Left ventricle myocardium inferior (tissue), 1 donor: Measurements from ENCODE around the gene SEC61A1. TPM values are rescaled to one million over a fixed set of nuclear protein-coding genes. Genes with fewer than 3 reads are reported as not detected.

ENCODE experiments used
- DNase-seq: peaks from one replicate; pipeline ENCODE4 v3.0.0-alpha.2; 2020
- H3K27ac ChIP-seq: fragments of 200-600 bp; replicated peaks from 2 replicates; pipeline ENCODE4 v1.8.0; 2021
- H3K27me3 ChIP-seq: fragments of 200-600 bp; 2 replicates; pipeline ENCODE4 v1.8.0; 2021; ENCODE audit warnings: low read depth
- H3K36me3 ChIP-seq: fragments of 200-600 bp; 2 replicates; pipeline ENCODE4 v1.8.0; 2021
- H3K4me1 ChIP-seq: fragments of 200-600 bp; 2 replicates; pipeline ENCODE4 v1.8.0; 2021
- H3K4me3 ChIP-seq: fragments of 200-600 bp; 2 replicates; pipeline ENCODE4 v1.8.0; 2021; ENCODE audit warnings: mild to moderate bottlenecking, moderate library complexity
- H3K9me3 ChIP-seq: fragments of 200-600 bp; replicated peaks from 2 replicates; pipeline ENCODE4 v1.8.0; 2021
- intact Hi-C: fragments of 100-400 bp; cut with micrococcal nuclease; formaldehyde crosslinking; loops from one replicate; pipeline ENCODE4 v1.11.0; 2022
- total RNA-seq: library from RNA; stranded (reverse); fragmentation: NEBNext Ultra II Directional; extraction: Animal tissue kit (Norgen Biotek cat#: 25700); gene quantifications from one replicate; pipeline ENCODE4 v1.2.1, GENCODE V29; 2021
- TF ChIP-seq, protein P1 (sequence below): fragments of 200-600 bp; IDR thresholded peaks from 2 replicates; pipeline ENCODE4 v1.8.0; 2021; ENCODE audit warnings: antibody characterized with exemption, mild to moderate bottlenecking, borderline replicate concordance
- donor health status: DM: no; HTN: yes; CAD: no; lungs with severe emphysema.

The SEC61A1 gene
- total RNA-seq, 1 donor from 2014 or later, result 65.8 TPM

DNA sequence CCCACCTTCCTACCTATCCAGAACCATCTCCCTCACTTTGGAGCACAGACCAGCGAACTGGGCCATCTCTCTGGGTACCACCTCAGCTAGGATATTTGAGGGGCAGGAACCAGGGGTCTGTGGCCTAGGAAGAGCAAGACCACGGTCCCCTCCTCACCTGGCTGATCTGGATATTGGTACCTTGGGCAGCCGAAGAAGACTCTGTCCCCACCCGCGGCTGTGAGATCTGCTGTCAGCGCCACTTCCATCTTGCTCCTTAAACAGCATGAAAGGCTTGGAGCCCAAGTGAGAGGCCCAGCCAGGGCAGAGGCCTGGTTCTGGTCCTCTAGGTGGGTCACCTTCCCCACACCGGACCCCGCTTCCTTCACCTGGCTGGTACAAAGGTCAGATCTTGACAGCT, 26.6 kb downstream of the SEC61A1 start:
- intact Hi-C loops, result no loop called here
- Histone ChIP-seq H3K4me3 (no peak overlapping the region), H3K36me3 (peaks cover 11% of the 10 kb centered on the region), H3K9me3 (no peaks in the 10 kb centered on the region), H3K4me1 (peaks cover 84% of the 10 kb centered on the region), H3K27me3 (no peaks in the 10 kb centered on the region), H3K27ac (no peak overlapping the region)
- DNase-seq, result no peak
- TF ChIP-seq, protein P1, sequence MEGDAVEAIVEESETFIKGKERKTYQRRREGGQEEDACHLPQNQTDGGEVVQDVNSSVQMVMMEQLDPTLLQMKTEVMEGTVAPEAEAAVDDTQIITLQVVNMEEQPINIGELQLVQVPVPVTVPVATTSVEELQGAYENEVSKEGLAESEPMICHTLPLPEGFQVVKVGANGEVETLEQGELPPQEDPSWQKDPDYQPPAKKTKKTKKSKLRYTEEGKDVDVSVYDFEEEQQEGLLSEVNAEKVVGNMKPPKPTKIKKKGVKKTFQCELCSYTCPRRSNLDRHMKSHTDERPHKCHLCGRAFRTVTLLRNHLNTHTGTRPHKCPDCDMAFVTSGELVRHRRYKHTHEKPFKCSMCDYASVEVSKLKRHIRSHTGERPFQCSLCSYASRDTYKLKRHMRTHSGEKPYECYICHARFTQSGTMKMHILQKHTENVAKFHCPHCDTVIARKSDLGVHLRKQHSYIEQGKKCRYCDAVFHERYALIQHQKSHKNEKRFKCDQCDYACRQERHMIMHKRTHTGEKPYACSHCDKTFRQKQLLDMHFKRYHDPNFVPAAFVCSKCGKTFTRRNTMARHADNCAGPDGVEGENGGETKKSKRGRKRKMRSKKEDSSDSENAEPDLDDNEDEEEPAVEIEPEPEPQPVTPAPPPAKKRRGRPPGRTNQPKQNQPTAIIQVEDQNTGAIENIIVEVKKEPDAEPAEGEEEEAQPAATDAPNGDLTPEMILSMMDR, result no peak

DNA sequence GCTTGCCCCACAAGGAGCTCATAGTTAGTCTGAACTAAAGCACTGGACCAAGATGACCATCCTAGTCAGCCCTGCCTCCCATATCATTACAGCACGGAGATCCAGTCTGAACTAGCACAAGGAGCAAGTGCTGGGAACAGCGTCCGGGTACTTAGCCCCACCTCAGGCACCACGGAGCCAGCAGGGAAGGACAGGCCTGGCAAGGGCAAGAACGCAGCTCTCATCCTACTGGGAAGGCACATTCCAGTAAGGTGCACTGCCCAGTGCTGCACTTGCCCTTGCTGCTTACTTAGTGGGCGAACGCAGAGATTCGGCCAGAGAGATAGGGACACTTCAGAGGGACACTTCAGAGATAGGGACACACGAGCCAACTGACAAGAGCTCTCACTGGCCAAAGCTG, 27.6 kb downstream of the SEC61A1 start:
- intact Hi-C loops, result no loop called here
- H3K4me1 ChIP-seq, result peaks cover 87% of the 10 kb centered on the region
- TF ChIP-seq, protein P1, result no peak
- DNase-seq, result no peak
- no peaks in the 10 kb centered on the region for H3K27me3 ChIP-seq
- H3K27ac ChIP-seq, result peak overlapping the region; percentile 37
- no peaks in the 10 kb centered on the region for H3K9me3 ChIP-seq
- H3K36me3 ChIP-seq, result peaks cover 11% of the 10 kb centered on the region
- no peak overlapping the region for H3K4me3 ChIP-seq

DNA sequence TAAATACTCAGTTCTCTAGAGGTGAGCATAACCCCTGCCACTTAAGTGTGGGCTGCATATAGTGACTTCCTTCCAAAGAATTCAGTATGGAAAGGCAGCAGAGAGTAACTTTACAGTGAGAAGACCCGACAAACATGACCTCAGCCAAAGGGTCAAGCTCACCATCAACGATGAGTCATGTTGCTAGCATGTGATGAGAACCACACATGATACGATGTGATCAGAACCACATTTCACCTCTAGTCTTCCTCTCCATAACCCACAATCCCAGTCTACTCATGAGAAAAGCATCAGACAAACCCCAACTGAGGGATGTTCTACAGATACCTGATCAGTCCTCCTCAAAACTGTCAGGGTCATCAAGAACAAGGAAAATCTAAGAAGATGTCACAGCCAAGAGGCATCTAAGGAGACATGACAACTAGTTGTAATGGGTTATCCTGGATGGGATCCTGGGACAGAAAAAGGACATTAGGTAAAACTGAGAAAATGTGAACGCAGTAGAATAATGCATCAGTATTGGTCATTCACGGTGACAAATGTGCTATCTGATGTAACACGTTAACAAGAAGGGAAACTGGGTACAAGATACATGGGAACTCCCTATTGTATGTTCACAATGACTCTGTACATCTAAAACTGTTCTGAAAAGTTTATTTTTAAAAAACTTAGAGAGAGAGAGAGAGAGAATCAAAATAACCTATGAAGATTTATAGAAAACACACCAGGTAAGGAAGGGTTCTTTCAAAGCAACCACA, 28.3 kb downstream of the SEC61A1 start:
- peak overlapping the region; percentile 37 for H3K27ac ChIP-seq
- DNase-seq, result no peak
- no peaks in the 10 kb centered on the region for H3K27me3 ChIP-seq
- no peak overlapping the region for H3K4me3 ChIP-seq
- H3K36me3 ChIP-seq, result peaks cover 11% of the 10 kb centered on the region
- peaks cover 87% of the 10 kb centered on the region for H3K4me1 ChIP-seq
- intact Hi-C loops, result no loop called here
- H3K9me3 ChIP-seq, result no peaks in the 10 kb centered on the region
- TF ChIP-seq, protein P1, result no peak

DNA sequence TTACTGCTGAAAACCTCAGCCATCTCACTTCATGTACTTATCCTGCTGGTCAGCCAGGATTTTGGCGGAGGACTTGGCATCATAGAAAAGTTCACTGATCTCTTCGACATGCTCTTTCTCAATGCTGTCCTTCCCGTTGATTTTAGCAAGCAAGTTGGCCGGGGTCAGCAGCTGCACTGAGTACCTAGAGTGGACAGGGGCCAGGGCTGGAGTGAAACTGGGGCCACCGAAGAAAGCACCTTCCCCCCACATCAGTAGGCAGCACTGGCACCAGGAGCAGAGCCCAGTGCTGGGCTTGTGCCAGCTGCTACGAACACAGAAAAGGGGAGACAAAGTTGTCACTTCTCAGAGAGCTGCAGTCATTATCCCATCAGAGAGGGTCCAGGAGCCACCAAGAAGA, 29.0 kb downstream of the SEC61A1 start:
- Histone ChIP-seq H3K27ac (peak overlapping the region; percentile 6), H3K4me1 (peaks cover 88% of the 10 kb centered on the region), H3K27me3 (no peaks in the 10 kb centered on the region), H3K36me3 (peaks cover 11% of the 10 kb centered on the region), H3K4me3 (no peak overlapping the region), H3K9me3 (no peaks in the 10 kb centered on the region)
- no peak for DNase-seq
- intact Hi-C loops, result no loop called here
- TF ChIP-seq, protein P1, result no peak

DNA sequence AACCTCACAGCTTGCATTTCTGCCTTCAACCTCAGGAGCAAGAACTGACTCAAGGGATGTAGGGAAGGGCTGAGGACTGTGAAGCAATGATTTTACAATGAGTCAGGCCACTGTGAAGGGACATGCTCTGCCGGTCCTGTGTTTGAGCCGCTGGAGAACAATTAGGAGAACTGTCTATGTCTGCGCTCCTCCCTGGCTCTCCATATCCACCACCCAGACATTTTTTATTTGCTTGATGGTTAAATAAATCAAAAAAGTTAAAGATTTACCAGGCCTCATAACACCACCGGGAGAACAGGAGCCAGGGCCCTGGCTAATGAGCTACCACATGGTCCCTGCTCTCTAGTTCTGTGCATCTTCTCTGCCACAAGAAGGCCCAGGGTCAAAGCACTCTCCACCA, 29.6 kb downstream of the SEC61A1 start:
- TF ChIP-seq, protein P1, result no peak
- Histone ChIP-seq H3K4me1 (peaks cover 85% of the 10 kb centered on the region), H3K36me3 (peaks cover 13% of the 10 kb centered on the region), H3K27ac (no peak overlapping the region), H3K27me3 (no peaks in the 10 kb centered on the region), H3K4me3 (no peak overlapping the region), H3K9me3 (no peaks in the 10 kb centered on the region)
- intact Hi-C loops, result no loop called here
- no peak for DNase-seq
